LNCaP clone FGC (cell line): Measurements from ENCODE around the gene SASH1.

Source experiments
- DNase-seq: peaks from one replicate; pipeline ENCODE4 v3.0.0-alpha.2; 2011; ENCODE audit warnings: low read depth
- H3K4me3 ChIP-seq: 2 replicates; pipeline ENCODE4 v1.5.1; 2011; ENCODE audit warnings: mild to moderate bottlenecking, low read depth, low read length, control low read depth
- CTCF ChIP-seq: IDR thresholded peaks from 2 replicates; pipeline ENCODE4 v1.5.1; 2012; ENCODE audit warnings: mild to moderate bottlenecking; ENCODE audit not compliant: control insufficient read depth, insufficient read depth; ENCODE audit errors: extremely low read depth

The SASH1 gene

GRCh38 chr6:148526145-148526544, 183.5 kb downstream of the SASH1 start:
- no peak overlapping the region for H3K4me3 ChIP-seq
- no peak for DNase-seq
- TF ChIP-seq CTCF = no peak

GRCh38 chr6:148528292-148528691, 185.7 kb downstream of the SASH1 start:
- peak; percentile 25 for TF ChIP-seq CTCF
- no peak for DNase-seq
- no peak overlapping the region for H3K4me3 ChIP-seq

GRCh38 chr6:148529010-148529409, 186.4 kb downstream of the SASH1 start:
- H3K4me3 ChIP-seq = no peak overlapping the region

GRCh38 chr6:148530394-148530953, 187.8 kb downstream of the SASH1 start:
- H3K4me3 ChIP-seq = no peak overlapping the region
- peak; percentile 37 for DNase-seq
- TF ChIP-seq CTCF = no peak

More at GRCh38 chr6:148529010-148529409, 186.4 kb downstream of the SASH1 start:
- TF ChIP-seq CTCF = no peak
- DNase-seq = no peak

GRCh38 chr6:148530976-148531375, 188.3 kb downstream of the SASH1 start:
- no peak overlapping the region for H3K4me3 ChIP-seq
- no peak for TF ChIP-seq CTCF

GRCh38 chr6:148532698-148533097, 190.1 kb downstream of the SASH1 start:
- no peak for TF ChIP-seq CTCF
- no peak overlapping the region for H3K4me3 ChIP-seq
- no peak for DNase-seq

More at GRCh38 chr6:148530976-148531375, 188.3 kb downstream of the SASH1 start:
- no peak for DNase-seq
